Dermis microvascular lymphatic vessel endothelial cell (primary cell): ENCODE data around the gene MGLL. TPM values are rescaled to one million over a fixed set of nuclear protein-coding genes. Genes with fewer than 3 reads are reported as not detected.

Source experiments
- DNase-seq, 2 donors: peaks; one replicate each; pipeline versions ENCODE4 v3.0.0 to v3.0.0-alpha.2; 2010; ENCODE audit warnings: low read depth in 2 of 2
- total RNA-seq: library from RNA; depleted of rRNA; stranded (reverse); fragments of >200 nt; gene quantifications from 2 replicates; pipeline ENCODE4 v1.2.1, GENCODE V29; 2014

Gene MGLL
- total RNA-seq, 1 donor from 2014 or later, result 33.4 TPM

DNA sequence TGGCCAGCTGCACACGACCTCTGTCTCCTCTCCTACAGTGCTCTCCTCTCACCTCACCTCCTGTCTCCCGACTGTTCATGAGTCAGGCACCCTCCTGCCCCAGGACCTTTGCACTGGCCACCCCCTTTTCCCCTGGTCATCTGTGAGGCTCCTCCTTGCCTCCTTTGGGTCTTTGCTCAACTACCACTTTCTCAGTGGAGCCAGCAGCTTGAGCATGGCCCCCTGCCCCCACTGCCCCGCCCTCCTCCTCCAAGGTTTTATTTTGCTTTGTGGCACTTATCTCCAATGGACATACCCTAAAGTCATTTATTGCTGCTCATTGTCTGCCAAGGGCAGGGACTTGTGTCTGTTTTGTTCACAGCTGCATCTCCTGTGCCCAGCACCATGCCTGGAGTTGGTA lies 64.3 kb downstream of the MGLL start:
- DNase-seq, result no peak

DNA sequence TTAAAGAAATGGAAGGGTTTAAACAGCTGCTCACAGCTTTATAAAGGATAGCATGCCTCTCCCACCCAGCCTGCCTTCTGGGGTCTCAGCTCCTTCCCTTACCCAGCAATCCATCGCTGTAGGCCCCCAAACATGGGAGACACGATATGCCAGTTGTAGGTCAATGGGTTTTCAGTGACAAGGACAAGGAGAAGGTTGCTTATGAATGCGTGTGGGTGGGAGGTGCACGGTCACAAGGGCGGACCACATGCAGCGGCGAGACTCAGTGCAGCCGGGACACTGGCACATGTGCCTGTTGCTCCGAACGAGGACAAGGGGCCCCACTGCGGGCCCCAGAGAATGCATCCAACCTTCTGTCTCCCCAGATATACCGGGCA lies 67.0 kb downstream of the MGLL start:
- no peak for DNase-seq

DNA sequence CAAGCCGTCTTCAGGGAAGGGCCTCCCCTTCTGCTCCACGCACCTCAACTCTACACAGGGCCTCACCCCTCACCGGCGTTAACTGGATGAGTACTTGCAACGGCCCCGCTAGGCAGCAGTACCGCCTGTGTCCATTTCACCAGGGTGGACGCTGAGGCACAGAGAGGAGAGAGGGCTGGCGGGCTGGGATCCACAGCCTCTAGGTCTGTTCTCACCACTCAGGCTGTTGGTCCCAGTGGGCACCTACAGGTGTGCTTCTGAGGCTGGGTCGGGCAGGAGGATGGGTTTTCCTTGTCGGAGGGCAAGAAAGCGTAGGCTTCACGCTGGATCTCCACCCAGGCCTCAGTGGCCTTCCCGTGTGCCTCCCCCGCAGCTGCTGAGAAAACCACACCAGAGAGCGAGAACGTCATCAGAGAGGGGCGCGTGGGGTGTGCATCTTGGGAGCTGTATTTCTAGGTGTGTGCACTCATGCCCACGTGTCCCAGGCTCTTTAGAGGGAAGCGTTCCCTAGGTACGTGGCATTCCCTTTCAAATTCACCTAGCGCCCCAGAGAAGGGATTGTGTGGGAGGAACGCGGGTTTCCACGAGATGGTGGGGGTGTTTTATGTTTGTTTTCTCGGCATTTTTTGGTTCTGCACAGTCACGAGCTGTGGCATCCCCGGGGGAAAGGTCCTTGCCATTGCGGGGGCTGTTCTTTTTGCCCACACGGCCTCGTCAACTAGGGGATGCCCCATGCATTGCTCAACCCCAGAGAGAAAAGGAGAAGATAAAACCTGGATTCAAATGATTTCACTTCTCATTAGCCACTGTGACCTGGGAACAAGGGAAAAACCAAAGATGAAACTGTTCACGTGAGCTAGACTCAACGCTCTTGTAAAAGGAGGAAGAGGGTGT lies 67.7 kb downstream of the MGLL start:
- DNase-seq, result no peak

DNA sequence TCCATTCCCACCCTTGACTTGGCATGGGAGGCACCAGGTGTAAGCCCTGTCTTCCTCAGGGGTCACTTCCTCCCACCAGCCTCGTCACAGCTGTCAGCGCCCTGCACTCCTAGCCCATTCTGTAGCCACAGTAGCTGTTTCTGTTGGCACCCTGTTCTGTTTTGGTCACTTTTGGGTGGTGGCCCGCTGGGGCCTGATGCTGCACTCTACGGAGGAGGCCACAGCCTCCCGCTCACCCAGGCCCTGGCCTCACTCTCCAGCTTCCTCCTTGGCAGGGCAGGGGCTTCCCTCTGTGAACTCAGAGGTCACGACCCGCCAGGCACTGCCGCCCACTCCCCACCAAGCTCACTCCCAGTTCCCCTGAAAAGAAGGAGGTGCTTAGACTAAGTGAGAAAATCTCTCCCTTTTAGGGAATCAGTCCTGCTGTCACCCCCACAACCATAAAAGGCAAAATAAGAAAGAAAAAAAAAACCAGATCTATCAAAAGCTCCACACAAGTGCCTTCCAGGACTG lies 68.4 kb downstream of the MGLL start:
- no peak for DNase-seq

DNA sequence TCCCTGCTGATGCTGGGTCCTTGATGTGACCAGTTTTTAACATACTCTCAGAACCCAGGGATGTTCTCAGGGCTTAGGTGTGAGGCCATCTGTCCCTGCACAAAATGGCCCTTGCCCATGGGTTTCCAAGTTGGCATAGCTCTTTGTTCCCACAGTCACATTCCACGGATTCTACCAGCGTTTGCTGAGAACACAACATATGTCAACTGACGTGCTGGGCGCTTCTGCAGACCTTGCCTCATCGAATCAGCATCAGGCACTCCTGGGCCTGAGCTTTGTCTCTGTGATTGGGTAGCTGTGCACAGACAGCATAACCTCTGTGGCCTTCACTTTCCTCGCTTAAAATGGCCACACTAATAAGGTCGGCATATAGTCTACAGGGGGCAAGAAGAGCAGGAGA lies 69.0 kb downstream of the MGLL start:
- no peak for DNase-seq

DNA sequence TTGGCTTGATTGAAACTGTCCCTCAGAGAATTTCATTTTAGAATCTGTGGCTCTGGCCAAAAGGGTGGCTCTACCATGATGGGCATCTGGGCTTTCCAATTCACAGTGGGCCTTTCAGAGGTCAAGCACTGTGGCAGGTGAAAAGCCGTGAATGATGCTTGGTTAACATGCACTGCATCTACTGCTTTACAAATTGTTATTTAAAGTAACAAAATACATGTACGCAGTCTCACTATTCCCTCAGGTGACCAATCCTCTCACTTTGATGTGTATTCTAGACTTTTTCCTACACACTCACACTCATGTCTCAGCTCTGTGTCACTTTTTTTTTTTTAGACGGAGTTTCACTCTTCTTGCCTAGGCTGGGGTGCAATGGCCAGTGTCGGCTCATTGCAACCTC lies 70.5 kb downstream of the MGLL start:
- DNase-seq, result no peak

DNA sequence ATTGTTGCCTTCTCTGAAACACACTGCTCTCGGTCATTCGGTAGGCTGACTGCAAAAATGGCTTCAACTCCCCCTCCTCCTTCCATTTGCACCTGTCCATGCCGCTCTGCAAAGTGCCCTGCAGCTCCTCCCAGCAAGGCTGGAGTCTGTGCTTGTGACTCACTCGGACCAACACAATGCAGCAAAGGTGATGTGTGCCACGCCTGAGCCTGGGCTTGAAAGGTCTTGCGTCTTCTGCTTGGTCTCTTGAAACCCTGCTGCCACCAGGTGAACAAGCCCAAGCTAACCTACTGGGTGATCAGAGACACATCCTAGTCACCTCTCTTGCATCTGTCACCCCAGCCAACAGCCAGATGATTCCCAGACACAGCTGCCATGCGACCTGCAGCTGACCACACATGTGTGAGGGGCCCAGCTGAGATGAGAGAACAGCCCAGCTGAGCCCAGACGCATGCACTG lies 71.1 kb downstream of the MGLL start:
- DNase-seq, result no peak

DNA sequence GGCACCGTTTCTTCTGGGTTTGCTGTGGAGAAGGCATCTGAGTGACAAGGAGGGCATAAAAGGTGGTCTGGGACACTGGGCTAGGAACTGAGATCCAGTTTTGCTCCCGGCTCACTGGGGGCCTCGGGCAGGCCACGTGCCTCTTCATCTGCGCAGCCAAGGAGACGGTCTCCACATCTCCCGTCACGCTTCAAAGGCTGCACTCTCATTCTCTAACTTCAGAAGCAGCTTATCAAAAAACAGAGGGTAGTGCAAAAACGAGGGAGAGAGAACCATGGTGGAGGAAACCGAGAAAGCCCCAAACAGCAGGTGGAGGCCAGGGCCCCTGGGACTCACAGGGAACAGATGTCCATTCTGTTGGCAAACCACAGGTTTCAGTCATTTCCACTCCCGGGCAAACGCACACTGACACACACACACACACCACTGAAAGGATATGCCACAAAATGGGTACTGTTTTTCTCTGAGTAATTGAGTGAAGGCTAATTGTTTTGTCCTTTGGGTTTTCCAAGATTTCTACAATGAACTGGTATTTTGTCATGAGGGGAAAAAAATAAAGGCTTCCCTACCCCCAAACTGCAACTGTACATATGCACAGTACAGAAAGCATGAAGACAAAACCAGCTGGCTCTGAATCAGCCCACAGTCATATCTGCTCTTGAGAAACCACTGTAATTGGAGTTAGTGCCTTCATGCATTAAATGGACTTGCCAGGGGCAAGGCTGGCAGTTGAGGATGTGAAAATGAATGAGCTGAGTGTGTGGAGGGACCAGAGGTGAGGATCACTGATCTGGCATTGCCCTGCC lies 71.9 kb downstream of the MGLL start:
- DNase-seq, result peak in 1 of 2 donors; percentile 37

DNA sequence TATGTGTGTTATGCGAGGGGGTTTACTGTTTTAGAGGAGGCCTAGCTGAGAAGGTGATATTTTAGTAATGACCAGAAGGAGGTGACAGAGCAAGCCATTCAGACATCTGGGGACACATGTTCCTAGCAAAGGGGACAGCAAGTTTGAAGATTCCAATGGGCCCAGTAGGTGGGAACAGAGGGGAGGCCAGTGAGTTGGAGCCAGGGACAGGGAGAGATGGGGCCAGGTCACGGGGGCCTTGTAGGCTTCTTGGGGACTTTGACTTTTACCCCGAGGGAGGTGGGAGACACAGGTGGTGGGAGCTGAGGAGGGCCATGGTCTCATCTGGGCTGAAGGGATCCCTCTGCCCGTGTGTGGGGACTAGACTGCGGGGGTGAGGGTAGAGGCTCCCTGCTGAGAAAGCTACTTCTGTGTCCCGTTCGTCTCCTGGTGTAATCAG lies 72.5 kb downstream of the MGLL start:
- DNase-seq, result no peak

DNA sequence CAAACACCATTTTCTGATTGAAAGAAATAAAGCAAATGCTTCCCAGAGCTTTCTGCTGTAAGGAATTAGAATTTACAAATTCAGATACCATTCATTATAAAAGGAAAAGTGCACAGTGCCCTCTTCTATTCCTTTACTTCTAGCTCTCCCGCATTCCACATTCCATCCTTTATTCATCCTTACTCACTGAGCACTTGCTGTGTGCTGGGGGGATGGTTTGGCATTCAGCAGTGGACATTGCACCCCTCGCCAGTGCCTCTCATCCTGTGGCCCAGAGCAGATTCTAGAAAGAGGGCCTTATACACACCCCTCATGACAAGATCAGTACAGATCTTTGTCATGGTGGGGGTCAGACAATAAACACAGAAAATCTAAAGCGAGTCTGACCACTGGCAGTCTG lies 73.0 kb downstream of the MGLL start:
- DNase-seq, result no peak

DNA sequence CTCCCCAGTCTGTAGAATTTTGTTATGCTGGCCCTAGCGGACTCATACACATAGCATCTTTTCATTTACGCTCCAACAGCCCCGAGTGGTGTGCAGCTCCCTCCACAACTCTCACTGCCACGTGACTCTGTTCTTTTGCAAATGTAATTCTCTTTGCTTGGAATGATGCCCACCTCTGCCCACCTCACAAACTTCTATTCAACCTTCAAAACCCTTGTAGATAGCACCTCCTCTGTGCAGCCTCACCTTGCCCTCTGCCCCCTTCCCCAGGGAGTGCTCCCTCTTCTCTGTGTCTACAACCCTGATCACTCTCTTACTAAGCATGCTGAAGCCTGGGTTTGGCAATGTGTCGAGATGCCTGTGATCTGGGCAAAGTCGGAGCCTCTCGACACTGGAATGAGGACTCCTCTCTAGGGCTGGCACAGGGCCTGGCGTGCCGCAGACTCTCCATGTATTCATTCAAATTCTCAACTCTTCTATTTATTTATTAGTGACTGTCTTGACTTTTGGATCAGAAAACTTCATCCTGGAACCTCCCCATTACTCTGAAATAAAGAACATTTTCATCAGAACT lies 73.5 kb downstream of the MGLL start:
- DNase-seq, result no peak

DNA sequence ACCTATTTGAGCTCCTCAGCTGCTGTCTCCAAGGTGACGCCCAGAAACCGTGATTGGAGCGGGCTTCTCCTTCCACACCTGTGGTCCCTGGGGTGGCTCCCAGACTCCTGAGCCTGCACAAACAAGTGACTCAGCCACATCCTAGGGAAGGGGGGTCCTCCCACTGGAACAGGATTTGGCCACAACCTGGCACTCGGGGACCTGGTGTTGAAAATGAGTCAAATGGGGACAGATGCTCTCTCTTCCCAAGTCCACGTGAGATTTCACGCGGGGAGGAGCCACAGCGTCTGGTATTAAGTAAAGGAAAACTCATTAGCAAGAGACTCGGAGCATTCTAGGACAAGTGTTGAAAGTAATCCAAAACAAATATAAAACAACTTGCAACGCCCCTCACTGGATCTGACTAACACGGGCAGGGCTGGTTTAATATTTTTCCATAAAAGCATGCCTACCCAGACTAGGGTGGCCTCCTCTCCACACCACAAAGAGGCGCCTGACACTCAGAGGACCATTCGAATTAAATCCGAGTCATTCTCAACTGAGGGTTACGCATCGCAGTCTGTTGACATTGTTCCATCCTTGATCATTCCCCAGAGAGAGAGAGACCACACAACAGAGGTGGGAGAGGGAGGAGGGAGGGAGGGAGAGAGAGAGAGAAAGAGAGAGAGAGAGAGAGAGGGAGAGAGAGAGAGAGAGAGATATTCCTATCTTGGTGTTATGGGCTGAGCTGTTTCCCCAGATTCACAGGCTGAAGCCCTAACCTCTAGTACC lies 74.4 kb downstream of the MGLL start:
- DNase-seq, result peak in 1 of 2 donors; percentile 78

DNA sequence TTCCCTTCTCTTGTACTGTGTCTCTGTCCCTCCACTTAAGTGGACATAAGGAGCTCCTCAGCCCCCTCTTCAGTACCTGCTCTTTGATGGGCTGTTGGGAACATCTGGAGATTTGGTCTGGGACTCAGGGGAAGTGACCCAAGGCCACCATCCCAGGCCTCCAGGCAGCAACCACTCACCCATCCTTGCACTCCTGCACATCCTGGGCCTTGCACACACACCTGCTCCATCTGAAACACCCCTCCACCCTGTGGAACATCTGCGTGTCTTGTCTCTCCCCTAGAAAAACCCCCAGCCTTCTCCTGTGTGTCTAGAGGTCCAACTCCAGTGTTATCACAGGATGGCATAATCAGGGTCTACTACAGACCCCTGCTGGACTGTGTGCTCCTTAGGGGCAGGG lies 75.2 kb downstream of the MGLL start:
- no peak for DNase-seq

DNA sequence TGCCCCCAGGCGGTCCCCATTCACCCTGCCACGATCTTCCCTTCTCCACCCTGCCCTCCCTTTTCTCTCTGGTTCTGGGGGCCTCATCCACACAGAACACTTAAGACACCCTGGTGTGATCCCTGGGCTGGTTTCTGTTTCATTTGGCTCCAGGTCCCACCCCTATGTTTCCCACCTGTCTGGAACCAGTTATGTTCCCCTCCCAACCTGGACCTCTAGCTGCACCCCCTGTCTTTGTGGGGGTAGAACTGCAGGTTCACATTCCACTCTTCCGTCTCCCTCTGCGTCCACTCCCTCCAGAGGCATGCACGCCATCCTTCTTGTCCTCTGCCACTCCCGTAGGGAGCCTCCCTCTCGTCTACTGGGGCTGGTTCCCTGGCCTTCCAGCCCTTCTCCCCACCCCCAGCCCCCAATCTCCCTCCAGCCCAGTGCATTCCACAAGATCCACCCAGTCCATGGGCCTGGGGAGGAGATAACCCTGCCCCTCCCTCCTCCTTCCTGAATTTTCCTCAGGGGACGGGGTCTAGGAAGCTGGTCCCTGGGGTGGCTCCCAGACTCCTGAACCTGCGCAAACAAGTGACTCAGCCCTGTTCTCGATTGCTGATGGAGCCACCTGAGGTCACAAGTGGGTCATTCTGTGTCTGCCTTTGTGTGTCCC lies 75.8 kb downstream of the MGLL start:
- DNase-seq, result peak in 1 of 2 donors; percentile 31

DNA sequence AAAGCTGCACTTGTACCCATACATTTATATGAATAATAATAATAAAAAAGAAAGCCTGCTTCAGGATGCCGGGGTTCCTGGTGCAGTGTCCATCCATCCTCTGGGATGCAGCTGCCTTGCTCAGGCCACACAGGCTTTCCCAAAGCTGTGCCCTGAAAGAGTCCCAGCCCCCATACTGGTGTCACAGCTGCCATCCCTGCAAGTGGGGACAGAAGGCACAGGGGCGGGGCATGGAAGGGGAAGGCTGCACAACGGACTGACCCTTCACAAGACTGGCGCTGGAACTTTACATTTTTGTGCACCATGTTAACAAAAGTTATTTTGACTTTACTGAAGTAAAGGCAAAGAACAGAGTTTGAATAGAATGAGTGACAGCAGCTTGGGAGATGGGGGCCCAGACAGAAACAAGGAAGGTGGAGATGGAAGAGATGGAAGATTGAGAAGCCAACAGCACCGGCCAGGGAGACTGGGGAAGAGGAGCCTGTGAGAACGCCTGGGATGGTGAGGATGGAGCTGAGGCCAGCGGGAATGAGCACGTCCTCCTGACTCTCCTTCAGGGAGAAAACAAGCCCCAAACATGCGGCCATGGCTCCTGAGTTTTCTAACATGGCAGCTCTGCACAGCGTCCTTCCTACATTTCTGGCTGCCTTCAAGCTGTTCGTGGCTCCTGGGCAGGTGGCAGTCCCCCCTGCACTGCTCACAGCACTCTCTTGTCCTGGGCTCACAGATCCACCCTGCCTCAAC lies 76.5 kb downstream of the MGLL start:
- DNase-seq, result no peak

DNA sequence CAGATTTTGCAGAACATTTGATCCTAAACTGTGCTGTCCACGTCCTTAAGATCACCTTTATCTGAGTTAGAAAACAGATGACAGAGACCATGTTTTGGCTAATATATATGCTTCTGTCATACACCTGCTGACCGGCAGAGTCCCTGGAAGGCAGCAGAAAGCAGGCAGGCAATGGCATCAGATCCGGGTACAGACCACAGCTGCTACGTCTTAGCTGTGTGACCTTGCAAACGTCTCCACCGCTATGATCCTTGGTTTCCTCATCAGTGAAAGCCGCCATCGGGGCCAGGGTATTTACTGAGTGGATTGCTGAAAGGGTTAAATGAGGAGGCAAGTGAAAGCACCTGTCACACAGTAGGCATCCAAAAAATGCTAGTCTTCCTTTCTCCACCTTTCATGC lies 77.4 kb downstream of the MGLL start:
- no peak for DNase-seq

DNA sequence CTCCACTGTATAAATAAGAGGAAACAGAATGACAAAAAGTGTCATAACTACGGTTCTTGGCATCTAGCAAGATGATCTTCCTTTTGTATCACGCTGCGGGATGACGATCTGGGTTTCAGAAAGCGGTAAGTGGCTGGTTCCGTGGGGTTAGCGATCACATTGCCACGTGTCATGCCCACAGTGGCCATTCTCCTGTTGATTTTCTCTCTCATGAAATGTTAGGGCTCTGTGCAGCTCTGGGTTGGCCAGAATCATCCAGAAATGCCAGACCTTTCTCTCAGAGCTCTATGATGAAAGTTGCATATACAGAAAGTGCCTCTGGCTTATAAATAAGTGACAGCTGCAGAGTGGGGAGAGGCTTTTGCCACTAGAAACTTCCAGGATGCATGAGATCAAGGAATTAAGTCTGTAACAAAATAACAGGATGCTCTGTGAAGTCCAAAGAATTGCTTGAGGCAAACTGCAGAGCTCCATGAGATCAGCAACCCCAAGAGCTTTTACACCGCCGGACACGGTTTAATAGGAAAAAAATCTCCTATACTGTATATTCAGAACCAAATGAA lies 78.0 kb downstream of the MGLL start:
- DNase-seq, result no peak

DNA sequence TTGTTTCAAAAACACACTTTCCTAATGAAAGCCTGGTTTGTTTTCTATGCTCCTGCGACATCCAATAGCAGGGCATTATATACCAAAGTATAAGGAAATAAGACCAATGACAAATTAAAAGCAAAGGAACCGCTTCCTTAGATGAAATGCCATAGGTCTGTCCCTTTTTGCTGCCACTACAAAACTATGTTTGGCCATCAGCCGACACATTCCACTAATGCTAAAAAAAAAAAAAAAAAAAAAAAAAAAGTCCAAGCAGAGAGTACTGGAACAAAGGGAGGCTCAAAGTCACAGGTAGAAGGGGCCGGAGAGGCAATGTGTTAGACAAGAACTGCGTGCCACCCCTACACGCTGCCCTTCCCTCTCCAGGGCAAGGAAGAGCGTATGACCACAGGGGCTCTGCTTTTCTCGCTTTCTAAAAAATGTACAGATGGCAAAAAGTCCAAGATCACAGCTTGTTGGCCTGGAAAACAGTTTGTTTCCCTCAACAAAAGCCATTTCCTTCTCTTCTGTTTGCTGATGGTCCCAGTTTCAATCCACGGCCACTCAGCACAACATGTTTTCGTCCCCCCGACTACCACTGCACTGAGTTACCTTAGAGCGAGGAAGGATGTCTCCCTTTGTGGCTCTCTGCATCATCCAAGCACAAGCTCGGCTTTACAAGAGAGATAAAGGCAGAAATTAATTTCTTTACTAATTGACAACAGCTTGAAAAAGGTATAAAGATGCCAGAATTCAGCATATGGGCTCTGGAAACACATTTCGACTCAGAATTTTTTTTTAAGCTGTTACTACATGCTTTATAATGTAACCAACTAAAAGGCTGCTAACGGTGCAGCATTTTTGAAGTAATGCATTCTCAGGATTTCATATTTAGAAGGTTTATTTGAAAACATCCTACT lies 78.7 kb downstream of the MGLL start:
- peak in 1 of 2 donors; percentile 24 for DNase-seq

DNA sequence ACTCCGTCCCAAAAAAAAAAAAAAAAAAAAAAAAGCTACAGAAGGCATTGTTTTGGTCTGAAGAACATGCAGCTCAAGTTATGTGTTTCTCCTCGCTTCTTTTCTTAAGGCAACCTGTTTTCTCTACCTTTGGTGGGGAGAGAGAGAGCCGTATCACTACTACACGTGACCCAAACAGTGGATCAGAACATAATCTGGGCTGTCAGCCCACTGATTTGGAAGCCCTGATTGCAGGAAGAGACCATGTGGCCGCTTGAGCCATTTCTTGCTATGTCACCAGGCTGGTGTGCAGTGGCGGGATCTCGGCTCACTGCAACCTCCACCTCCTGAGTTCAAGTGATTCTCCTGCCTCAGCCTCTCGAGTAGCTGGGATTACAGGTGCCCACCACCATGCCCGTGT lies 79.7 kb downstream of the MGLL start:
- no peak for DNase-seq
